WTC11 (cell line): ENCODE data around the gene PHF12. TPM values are rescaled to one million over a fixed set of nuclear protein-coding genes. Genes with fewer than 3 reads are reported as not detected.

Experiments used
- ATAC-seq: fragments of 200-7000 bp; cut with Tn5 transposase; 2 replicates; pipeline ENCODE4 v1.10.0; 2021; ENCODE audit warnings: mild to moderate bottlenecking, moderate library complexity
- CTCF ChIA-PET: fragments of 300-600 bp; sonication (Branson Sonifier 250); formaldehyde crosslinking; loops from one replicate; lab custom pipeline; 2021; ENCODE audit warnings: antibody characterized with exemption; lab: Charles Lee
- POLR2A ChIA-PET: fragments of 350-600 bp; sonication (Branson Sonifier 250); formaldehyde crosslinking; loops from one replicate; lab custom pipeline; 2021; ENCODE audit warnings: antibody characterized with exemption; lab: Charles Lee
- DNase-seq: peaks from one replicate; pipeline ENCODE4 v3.0.0; 2021; ENCODE audit warnings: low spot score
- H3K27ac Mint-ChIP-seq: 2 replicates; pipeline ENCODE4 v1.8.0; 2021; ENCODE audit warnings: mixed read lengths
- H3K27me3 Mint-ChIP-seq: 2 replicates; pipeline ENCODE4 v1.8.0; 2021; ENCODE audit warnings: low read depth, mild to moderate bottlenecking, moderate library complexity, mixed read lengths
- H3K36me3 Mint-ChIP-seq: 2 replicates; pipeline ENCODE4 v1.8.0; 2021; ENCODE audit warnings: mixed read lengths
- H3K4me1 Mint-ChIP-seq: 2 replicates; pipeline ENCODE4 v1.8.0; 2022; ENCODE audit warnings: mixed read lengths
- H3K4me3 Mint-ChIP-seq: 2 replicates; pipeline ENCODE4 v1.8.0; 2021; ENCODE audit warnings: mild to moderate bottlenecking, moderate library complexity, mixed read lengths
- H3K9me3 Mint-ChIP-seq: 2 replicates; pipeline ENCODE4 v1.8.0; 2021; ENCODE audit warnings: mixed read lengths
- CREM ChIP-seq: sonication (generic); formaldehyde crosslinking; IDR thresholded peaks from 2 replicates; pipeline ENCODE4 v1.8.1; 2022; ENCODE audit warnings: mild to moderate bottlenecking, missing genetic modification reagents, moderate library complexity
- E2F4 ChIP-seq: sonication (generic); formaldehyde crosslinking; IDR thresholded peaks from 2 replicates; pipeline ENCODE4 v1.8.1; 2022; ENCODE audit warnings: low read depth, mild to moderate bottlenecking, moderate library complexity, missing genetic modification reagents, borderline replicate concordance
- ETV6 ChIP-seq: sonication (generic); formaldehyde crosslinking; IDR thresholded peaks from 2 replicates; pipeline ENCODE4 v1.8.1; 2022; ENCODE audit warnings: mild to moderate bottlenecking, missing genetic modification reagents
- FOXP4 ChIP-seq: sonication (generic); formaldehyde crosslinking; IDR thresholded peaks from 2 replicates; pipeline ENCODE4 v1.8.0; 2022; ENCODE audit warnings: mild to moderate bottlenecking, missing genetic modification reagents
- GABPB1 ChIP-seq: sonication (generic); formaldehyde crosslinking; IDR thresholded peaks from 2 replicates; pipeline ENCODE4 v1.8.1; 2023; ENCODE audit warnings: mild to moderate bottlenecking, missing genetic modification reagents
- IRF1 ChIP-seq: sonication (generic); formaldehyde crosslinking; IDR thresholded peaks from 2 replicates; pipeline ENCODE4 v1.8.0; 2023; ENCODE audit warnings: missing genetic modification reagents
- JAZF1 ChIP-seq: fragments of 250-450 bp; sonication (Bioruptor Pico); IDR thresholded peaks from 2 replicates; pipeline ENCODE4 v1.9.0; 2021; ENCODE audit warnings: moderate library complexity, mild to moderate bottlenecking, inconsistent platforms
- MAX ChIP-seq: sonication (generic); formaldehyde crosslinking; IDR thresholded peaks from 2 replicates; pipeline ENCODE4 v1.8.0; 2022; ENCODE audit warnings: mild to moderate bottlenecking, missing genetic modification reagents
- MXD4 ChIP-seq: fragments of 250-450 bp; sonication (Bioruptor Pico); IDR thresholded peaks from 2 replicates; pipeline ENCODE4 v1.8.0; 2021; ENCODE audit warnings: mild to moderate bottlenecking, moderate library complexity, borderline replicate concordance
- NR3C1 ChIP-seq: sonication (generic); formaldehyde crosslinking; conservative IDR thresholded peaks from 2 replicates; pipeline ENCODE4 v1.8.1; 2023; ENCODE audit warnings: low read depth, mild to moderate bottlenecking, missing genetic modification reagents
- PREB ChIP-seq: sonication (generic); formaldehyde crosslinking; IDR thresholded peaks from 2 replicates; pipeline ENCODE4 v1.8.1; 2022; ENCODE audit warnings: mild to moderate bottlenecking, missing genetic modification reagents, moderate library complexity, borderline replicate concordance
- TP53 ChIP-seq: sonication (generic); formaldehyde crosslinking; IDR thresholded peaks from 2 replicates; pipeline ENCODE4 v1.8.1; 2023; ENCODE audit warnings: mild to moderate bottlenecking, missing genetic modification reagents
- USF2 ChIP-seq: sonication (generic); formaldehyde crosslinking; IDR thresholded peaks from 2 replicates; pipeline ENCODE4 v1.8.1; 2023; ENCODE audit warnings: mild to moderate bottlenecking, missing genetic modification reagents, moderate library complexity
- ZNF232 ChIP-seq: sonication (generic); formaldehyde crosslinking; IDR thresholded peaks from 2 replicates; pipeline ENCODE4 v1.8.0; 2022; ENCODE audit warnings: mild to moderate bottlenecking, missing genetic modification reagents
- ZNF281 ChIP-seq: sonication (generic); formaldehyde crosslinking; IDR thresholded peaks from 2 replicates; pipeline ENCODE4 v1.8.0; 2023; ENCODE audit warnings: mild to moderate bottlenecking, missing genetic modification reagents
- ZNF317 ChIP-seq: sonication (generic); formaldehyde crosslinking; IDR thresholded peaks from 2 replicates; pipeline ENCODE4 v1.8.1; 2023; ENCODE audit warnings: low read depth, mild to moderate bottlenecking, moderate library complexity, missing genetic modification reagents, borderline replicate concordance
- ZNF423 ChIP-seq: fragments of 250-450 bp; sonication (Bioruptor Pico); IDR thresholded peaks from 2 replicates; pipeline ENCODE4 v2.1.2; 2022; ENCODE audit warnings: mild to moderate bottlenecking, moderate library complexity
- ZNF425 ChIP-seq: fragments of 250-450 bp; sonication (Bioruptor Pico); conservative IDR thresholded peaks from 2 replicates; pipeline ENCODE4 v1.9.0; 2021; ENCODE audit warnings: mild to moderate bottlenecking
- ZNF512 ChIP-seq: sonication (generic); formaldehyde crosslinking; IDR thresholded peaks from 2 replicates; pipeline ENCODE4 v1.8.1; 2022; ENCODE audit warnings: missing genetic modification reagents, borderline replicate concordance
- ZNF671 ChIP-seq: fragments of 250-450 bp; sonication (Bioruptor Pico); IDR thresholded peaks from 2 replicates; pipeline ENCODE4 v1.8.0; 2021; ENCODE audit warnings: mild to moderate bottlenecking
- total RNA-seq: library from RNA; stranded (reverse); gene quantifications from 3 replicates; pipeline ENCODE4 v1.2.3, GENCODE V29; 2021

PHF12 gene
- total RNA-seq, 1 experiment from 2014 or later, result 69.8 TPM

- no peak for ATAC-seq
- H3K27me3 Mint-ChIP-seq, result peaks cover 1% of the 10 kb centered on the region
- H3K4me3 Mint-ChIP-seq, result no peak overlapping the region
- H3K27ac Mint-ChIP-seq, result no peak overlapping the region
- peaks cover 36% of the 10 kb centered on the region for H3K36me3 Mint-ChIP-seq
- TF ChIP-seq IRF1 (no peak), ZNF281 (CRISPR knock-in tag) (no peak), MAX (CRISPR knock-in tag) (no peak), ETV6 (CRISPR knock-in tag) (no peak), ZNF512 (CRISPR knock-in tag) (no peak), CREM (CRISPR knock-in tag) (no peak), MXD4 (no peak), GABPB1 (CRISPR knock-in tag) (no peak), TP53 (CRISPR knock-in tag) (no peak), ZNF423 (no peak), ZNF232 (CRISPR knock-in tag) (no peak), PREB (CRISPR knock-in tag) (no peak), USF2 (no peak), E2F4 (no peak), ZNF317 (CRISPR knock-in tag) (no peak), FOXP4 (CRISPR knock-in tag) (no peak), JAZF1 (CRISPR knock-in tag) (no peak), NR3C1 (CRISPR knock-in tag) (no peak), ZNF425 (CRISPR knock-in tag) (no peak), ZNF671 (no peak)
- TF ChIP-seq, all 79 proteins: peak for 0
- DNase-seq, result no peak
- POLR2A ChIA-PET, result no interaction called here
- CTCF ChIA-PET, result interaction anchor here (1.7 kb wide), 1 partner anchor 130 kb away, joined by 20 read pairs; no protein-coding TSS in a partner anchor
- Mint-ChIP-seq H3K4me1 (peaks cover 10% of the 10 kb centered on the region; the same call in 1 of the 2 replicates), H3K9me3 (peaks cover 4% of the 10 kb centered on the region)
These were observed 70.8 kb downstream of the PHF12 start for GRCh38 chr17:28880572-28880945.
